Kidney (tissue), 14 donors: ENCODE results near the gene OGFOD2. TPM values are rescaled to one million over a fixed set of nuclear protein-coding genes. Genes with fewer than 3 reads are reported as not detected.

Experiments
- DNase-seq, 5 donors: peaks; one replicate each; pipeline ENCODE4 v3.0.0-alpha.2; 2013 to 2020
- FAIRE-seq: peaks from 2 replicates; lab custom pipeline; 2012; peaks lifted over from hg19 to GRCh38; lab: Jason Lieb, UNC
- H3K27ac ChIP-seq, 2 donors: one replicate each; pipeline ENCODE4 v1.7.0; 2013; ENCODE audit warnings: low read depth in 2 of 2, low read length in 2 of 2, inconsistent platforms in 1 of 2
- H3K27me3 ChIP-seq: one replicate; pipeline ENCODE4 v1.7.1; 2013; ENCODE audit warnings: low read length, inconsistent platforms; ENCODE audit not compliant: control insufficient read depth, insufficient read depth
- H3K36me3 ChIP-seq, 3 donors: one replicate each; pipeline versions ENCODE4 v1.7.0 to v1.7.1; 2013; ENCODE audit warnings: low read length in 3 of 3, control low read depth in 1 of 3, inconsistent platforms in 1 of 3; ENCODE audit not compliant: insufficient read depth in 3 of 3, control insufficient read depth in 2 of 3
- H3K4me1 ChIP-seq, 3 donors: one replicate each; pipeline versions ENCODE4 v1.7.0 to v1.7.1; 2013; ENCODE audit warnings: low read length in 3 of 3, inconsistent platforms in 1 of 3, low read depth in 1 of 3; ENCODE audit not compliant: control insufficient read depth in 2 of 3, insufficient read depth in 2 of 3
- H3K4me3 ChIP-seq, 3 donors: one replicate each; pipeline versions ENCODE4 v1.7.0 to v1.8.1; 2013; ENCODE audit warnings: low read length in 3 of 3, control low read depth in 1 of 3, inconsistent platforms in 1 of 3
- H3K9ac ChIP-seq, 3 donors: one replicate each; pipeline versions ENCODE4 v1.7.0 to v1.7.1; 2013; ENCODE audit warnings: low read length in 3 of 3, control low read depth in 1 of 3, inconsistent platforms in 1 of 3
- H3K9me3 ChIP-seq, 3 donors: one replicate each; pipeline versions ENCODE4 v1.7.0 to v1.7.1; 2013; ENCODE audit warnings: low read length in 3 of 3, control low read depth in 1 of 3, inconsistent platforms in 1 of 3; ENCODE audit not compliant: control insufficient read depth in 2 of 3, insufficient read depth in 1 of 3
- CTCF ChIP-seq: IDR thresholded peaks from 3 replicates; pipeline ENCODE4 v1.5.1; 2012; ENCODE audit warnings: mild to moderate bottlenecking, moderate library complexity, borderline replicate concordance; ENCODE audit not compliant: insufficient read depth; ENCODE audit errors: extremely low read depth
- intact Hi-C: fragments of 100-400 bp; cut with DNase I; formaldehyde crosslinking; loops from one replicate; pipeline ENCODE4 v1.11.1; 2022
- polyA plus RNA-seq: library from polyadenylated mRNA; stranded (reverse); fragments of 350-450 nt; fragmentation: Illumina TruSeq; extraction: RNeasy Lipid Tissue Mini Kit (QIAGEN cat#74804); gene quantifications from one replicate; pipeline ENCODE4 v1.2.3, GENCODE V29; 2014; ENCODE audit warnings: low read depth, low replicate concordance; ENCODE audit not compliant: insufficient read depth
- total RNA-seq: library from RNA; stranded (reverse); fragmentation: NEBNext Ultra II Directional; extraction: Animal tissue kit (Norgen Biotek cat#: 25700); gene quantifications from one replicate; pipeline ENCODE4 v1.2.1, GENCODE V29; 2021
- donor health status: control.
- donor health status: control.
- donor health status: control.
- donor health status: control.
- donor health status: control.
- donor health status: DM: yes; HTN: yes; CAD: no.
- donor health status: Normal renal cell carcinoma (clear cell type).

OGFOD2 gene
- total and polyA plus RNA-seq, 2 donors from 2014 or later: 22.9 to 27.5 TPM

GRCh38 chr12:122949816-122950675 lies 25.0 kb upstream of the OGFOD2 start:
- no peaks in the 10 kb centered on the region for H3K36me3 ChIP-seq
- H3K9me3 ChIP-seq: no peaks in the 10 kb centered on the region
- TF ChIP-seq CTCF: no peak
- peaks cover 0 to 6% (median 0%) of the 10 kb centered on the region in 3 donors for H3K4me1 ChIP-seq
- H3K27ac ChIP-seq: no peak overlapping the region
- no peak overlapping the region for H3K4me3 ChIP-seq
- FAIRE-seq (no peak), DNase-seq (peak in 1 of 5 donors; percentile 71)
- intact Hi-C loops: loop anchor here (5.0 to 10.0 kb wide), 2 partner anchors 88 to 155 kb away; no protein-coding TSS in a partner anchor
- H3K27me3 ChIP-seq: no peaks in the 10 kb centered on the region
- no peak overlapping the region for H3K9ac ChIP-seq

- Histone ChIP-seq H3K4me3 (no peak overlapping the region), H3K36me3 (no peaks in the 10 kb centered on the region), H3K27ac (no peak overlapping the region), H3K9ac (no peak overlapping the region), H3K4me1 (peaks cover 0 to 4% (median 0%) of the 10 kb centered on the region in 3 donors), H3K27me3 (no peaks in the 10 kb centered on the region), H3K9me3 (no peaks in the 10 kb centered on the region)
- intact Hi-C loops: loop anchor here (5.0 to 10.0 kb wide), 2 partner anchors 89 to 157 kb away; no protein-coding TSS in a partner anchor
- FAIRE-seq: no peak
- no peak for TF ChIP-seq CTCF
- no peak for DNase-seq
Measured at GRCh38 chr12:122951406-122951805, 23.6 kb upstream of the OGFOD2 start.

DNA sequence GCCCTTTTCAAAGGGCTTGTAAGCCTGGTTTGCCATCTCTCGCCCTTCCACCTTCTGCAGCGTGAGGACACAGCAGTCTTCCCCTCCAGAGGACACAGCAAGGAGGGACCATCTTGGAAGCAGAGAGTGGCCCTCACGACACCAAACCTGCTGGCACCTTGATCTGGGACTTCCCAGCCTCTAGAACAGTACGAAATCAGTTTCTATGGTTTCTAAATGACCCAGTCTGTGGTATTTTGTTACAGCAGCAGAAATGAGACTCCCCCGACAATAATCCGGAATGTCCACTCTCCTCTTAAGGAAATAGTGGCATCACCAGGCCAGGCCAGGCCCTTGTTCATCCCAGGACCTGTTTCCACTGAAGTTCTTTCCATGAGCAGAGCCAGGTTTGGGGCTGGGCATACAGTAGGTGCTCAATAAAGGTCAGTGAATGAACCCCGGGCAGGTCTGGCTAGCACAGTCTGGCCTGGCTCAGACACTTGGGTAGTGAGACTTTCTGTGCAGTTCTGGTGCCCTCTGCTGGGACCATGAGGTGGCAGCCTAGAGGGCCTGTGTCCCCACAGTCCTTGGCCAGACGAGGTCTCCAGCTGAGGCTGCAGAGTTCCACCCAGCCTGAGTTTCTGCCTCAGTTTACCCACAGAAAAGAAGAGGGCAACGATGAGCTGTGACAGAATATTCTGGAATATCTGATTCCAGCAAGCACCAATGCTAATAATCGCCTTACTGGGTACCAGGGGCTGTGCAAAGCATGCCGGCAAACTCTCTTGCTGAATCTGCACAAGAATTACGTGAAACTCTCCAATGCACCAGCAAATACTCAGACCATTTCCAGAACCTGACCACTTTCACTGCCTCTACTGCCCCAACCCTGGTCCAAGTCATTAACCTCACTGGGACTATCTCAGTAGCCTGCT lies 22.8 kb upstream of the OGFOD2 start:
- Histone ChIP-seq H3K27me3 (no peaks in the 10 kb centered on the region), H3K4me1 (peaks cover 0 to 4% (median 0%) of the 10 kb centered on the region in 3 donors), H3K9me3 (no peaks in the 10 kb centered on the region), H3K36me3 (peaks cover 0 to under 1% (median 0%) of the 10 kb centered on the region in 3 donors), H3K4me3 (no peak overlapping the region), H3K27ac (no peak overlapping the region), H3K9ac (no peak overlapping the region)
- peak; percentile 85 for TF ChIP-seq CTCF
- peak; percentile 67 to 88 (median 75) for DNase-seq
- intact Hi-C loops: loop anchor here (5.0 to 10.0 kb wide), 2 partner anchors 90 to 157 kb away; no protein-coding TSS in a partner anchor
- no peak for FAIRE-seq
